Endodermal cell (in vitro differentiated cells): ENCODE measurements around the gene ZKSCAN3. TPM values are rescaled to one million over a fixed set of nuclear protein-coding genes. Genes with fewer than 3 reads are reported as not detected.
"Not testable (repeated sequence)": the region's sequence is repeated elsewhere in the genome, so short reads cannot be mapped to it uniquely, and the experiment has no call there.

Experiments
- DNase-seq: peaks from one replicate; pipeline ENCODE4 v3.0.0-alpha.2; 2017
- H3K27ac ChIP-seq: 2 replicates; pipeline ENCODE4 v1.5.1; 2013; ENCODE audit warnings: mild to moderate bottlenecking, low read depth, low read length, moderate library complexity
- H3K27me3 ChIP-seq: 2 replicates; pipeline ENCODE4 v1.6.1; 2013; ENCODE audit warnings: mild to moderate bottlenecking, low read length, moderate library complexity; ENCODE audit not compliant: insufficient read depth, control insufficient read depth, poor library complexity, severe bottlenecking
- H3K36me3 ChIP-seq: 2 replicates; pipeline ENCODE4 v1.7.0; 2013; ENCODE audit warnings: mild to moderate bottlenecking, low read length, moderate library complexity; ENCODE audit not compliant: control insufficient read depth, insufficient read depth
- H3K4me1 ChIP-seq: one replicate; pipeline ENCODE4 v1.7.0; 2013; ENCODE audit warnings: low read length; ENCODE audit not compliant: control insufficient read depth, insufficient read depth
- H3K4me3 ChIP-seq: 2 replicates; pipeline ENCODE4 v1.5.1; 2013; ENCODE audit warnings: mild to moderate bottlenecking, low read length, moderate library complexity
- H3K9ac ChIP-seq: 2 replicates; pipeline ENCODE4 v1.6.1; 2013; ENCODE audit warnings: mild to moderate bottlenecking, low read length, moderate library complexity; ENCODE audit not compliant: poor library complexity, severe bottlenecking; ENCODE audit errors: extremely low read depth
- H3K9me3 ChIP-seq: 2 replicates; pipeline ENCODE4 v1.6.1; 2013; ENCODE audit warnings: mild to moderate bottlenecking, low read length, moderate library complexity; ENCODE audit not compliant: control insufficient read depth
- H3K27ac Mint-ChIP-seq: 2 replicates; pipeline ENCODE4 v1.8.0; 2020; ENCODE audit warnings: mixed read lengths
- H3K27me3 Mint-ChIP-seq: 2 replicates; pipeline ENCODE4 v1.8.0; 2021; ENCODE audit warnings: mild to moderate bottlenecking, mixed read lengths; ENCODE audit not compliant: insufficient read depth
- H3K36me3 Mint-ChIP-seq: 2 replicates; pipeline ENCODE4 v1.8.0; 2020; ENCODE audit warnings: low read depth, mixed read lengths
- H3K4me1 Mint-ChIP-seq: 2 replicates; pipeline ENCODE4 v1.8.0; 2020; ENCODE audit warnings: mixed read lengths
- H3K4me3 Mint-ChIP-seq: 2 replicates; pipeline ENCODE4 v1.8.0; 2020; ENCODE audit warnings: mild to moderate bottlenecking, moderate library complexity, mixed read lengths
- H3K9me3 Mint-ChIP-seq: 2 replicates; pipeline ENCODE4 v1.8.0; 2020; ENCODE audit warnings: mild to moderate bottlenecking, mixed read lengths
- CTCF ChIP-seq: fragments of 200-600 bp; sonication (generic); conservative IDR thresholded peaks from 2 replicates; pipeline ENCODE4 v1.5.0; 2021; ENCODE audit warnings: antibody characterized with exemption, mild to moderate bottlenecking
- WGBS, 2 experiments: methylation state at CpG; one replicate each; pipeline versions ENCODE4 v1.1.5 to v1.1.7; 2013; ENCODE audit warnings: missing lambda C conversion rate in 2 of 2, mixed read lengths in 1 of 2; ENCODE audit not compliant: insufficient coverage in 1 of 2, insufficient read length in 1 of 2; 5-methylcytosine and 5-hydroxymethylcytosine counted together
- total RNA-seq, 2 donors: library from RNA; stranded (reverse); fragmentation: NEBNext Ultra II Directional in 1 of 2; extraction: Animal tissue kit (Norgen Biotek cat#: 25700) in 1 of 2; gene quantifications; 2 replicates in 1 of 2; 3 replicates in 1 of 2; pipeline ENCODE4 v1.2.1, GENCODE V29; 2021

Gene ZKSCAN3
- total RNA-seq, 2 donors from 2014 or later, result 10.1 to 11.4 TPM

GRCh38 chr6:28355743-28356665 lies 6.3 kb downstream of the ZKSCAN3 start:
- Histone ChIP-seq H3K9ac (peak overlapping the region; percentile 13), H3K27ac (no peak overlapping the region), H3K36me3 (peaks cover 17% of the 10 kb centered on the region), H3K9me3 (peaks cover 22% of the 10 kb centered on the region), H3K4me1 (peaks cover 3% of the 10 kb centered on the region), H3K27me3 (no peaks in the 10 kb centered on the region), H3K4me3 (peak overlapping the region; percentile 70)
- Mint-ChIP-seq H3K4me1 (peaks cover 21% of the 10 kb centered on the region), H3K27me3 (no peaks in the 10 kb centered on the region), H3K9me3 (peaks cover 4% of the 10 kb centered on the region), H3K36me3 (peaks cover 24% of the 10 kb centered on the region), H3K4me3 (peak overlapping the region; percentile 35), H3K27ac (peak overlapping the region; percentile 85)
- WGBS, 2 experiments, result 34 to 37% methylated on average over 16 to 19 of the region's 19 CpGs
- DNase-seq, result peak; percentile 91
- peak; percentile 79 for TF ChIP-seq CTCF

- no peak for DNase-seq
- Mint-ChIP-seq H3K27ac (peak overlapping the region; percentile 78), H3K4me1 (peaks cover 18% of the 10 kb centered on the region), H3K36me3 (peaks cover 30% of the 10 kb centered on the region), H3K4me3 (no peak overlapping the region), H3K27me3 (no peaks in the 10 kb centered on the region), H3K9me3 (peaks cover 4% of the 10 kb centered on the region)
- Histone ChIP-seq H3K27ac (no peak overlapping the region), H3K9me3 (peaks cover 22% of the 10 kb centered on the region), H3K4me1 (peaks cover 3% of the 10 kb centered on the region), H3K9ac (no peak overlapping the region), H3K36me3 (peaks cover 22% of the 10 kb centered on the region), H3K27me3 (no peaks in the 10 kb centered on the region), H3K4me3 (peak overlapping the region; percentile 70)
- no peak for TF ChIP-seq CTCF
- WGBS, 2 experiments, result 91 to 97% methylated on average over 5 to 7 of the region's 7 CpGs
These were observed 6.9 kb downstream of the ZKSCAN3 start for GRCh38 chr6:28356666-28357020.

GRCh38 chr6:28357036-28357435 lies 7.3 kb downstream of the ZKSCAN3 start:
- Histone ChIP-seq H3K9ac (no peak overlapping the region), H3K4me1 (peaks cover 3% of the 10 kb centered on the region), H3K27ac (no peak overlapping the region), H3K4me3 (peak overlapping the region; percentile 70), H3K27me3 (no peaks in the 10 kb centered on the region), H3K36me3 (peaks cover 26% of the 10 kb centered on the region), H3K9me3 (peaks cover 22% of the 10 kb centered on the region)
- Mint-ChIP-seq H3K36me3 (peaks cover 34% of the 10 kb centered on the region), H3K4me1 (peaks cover 18% of the 10 kb centered on the region), H3K4me3 (no peak overlapping the region), H3K27ac (peak overlapping the region; percentile 78), H3K9me3 (peaks cover 4% of the 10 kb centered on the region), H3K27me3 (no peaks in the 10 kb centered on the region)
- DNase-seq, result peak; percentile 48
- WGBS, 2 experiments, result 88 to 94% methylated on average over 3 to 6 of the region's 6 CpGs
- TF ChIP-seq CTCF, result no peak

GRCh38 chr6:28359562-28359961 lies 9.8 kb downstream of the ZKSCAN3 start:
- H3K4me3 Mint-ChIP-seq, H3K27ac ChIP-seq, H3K9me3 Mint-ChIP-seq, DNase-seq, H3K4me3 ChIP-seq, H3K9me3 ChIP-seq, H3K4me1 ChIP-seq, H3K27me3 Mint-ChIP-seq, H3K27ac Mint-ChIP-seq, H3K27me3 ChIP-seq, H3K9ac ChIP-seq: not testable (repeated sequence)
- Mint-ChIP-seq H3K36me3 (peaks cover 42% of the 10 kb centered on the region), H3K4me1 (peaks cover 18% of the 10 kb centered on the region)
- WGBS, 2 experiments, result 97 to 100% methylated on average over 2 to 13 of the region's 16 CpGs
- H3K36me3 ChIP-seq, result peaks cover 24% of the 10 kb centered on the region
